HepG2 (cell line): ENCODE measurements around the gene COL18A1. TPM values are rescaled to one million over a fixed set of nuclear protein-coding genes. Genes with fewer than 3 reads are reported as not detected.
A peak's percentile ranks its signal among the peaks of the same experiment; 100 is the strongest.

Experiments
- AFF4 ChIP-seq: sonication (generic); formaldehyde crosslinking; IDR thresholded peaks from 2 replicates; pipeline ENCODE4 v1.4.0; 2020; ENCODE audit warnings: missing genetic modification reagents
- ATM ChIP-seq: fragments of 450-650 bp; IDR thresholded peaks from 2 replicates; pipeline ENCODE4 v1.7.1; 2017; ENCODE audit warnings: mild to moderate bottlenecking, borderline replicate concordance
- CC2D1A ChIP-seq: sonication (generic); formaldehyde crosslinking; IDR thresholded peaks from 2 replicates; pipeline ENCODE4 v1.8.1; 2023; ENCODE audit warnings: mild to moderate bottlenecking, missing genetic modification reagents
- CREB1 ChIP-seq, 2 experiments: fragments of 450-650 bp in 1 of 2; IDR thresholded peaks; 2 replicates each; pipeline ENCODE4 v1.6.1; 2016 to 2017; ENCODE audit warnings: control low read depth in 1 of 2, mild to moderate bottlenecking in 1 of 2, missing compliant biosample characterization in 1 of 2, missing genetic modification characterization in 1 of 2
- DPF2 ChIP-seq: sonication (generic); formaldehyde crosslinking; IDR thresholded peaks from 2 replicates; pipeline ENCODE4 v1.4.0; 2020; ENCODE audit warnings: mild to moderate bottlenecking, low read depth, missing genetic modification reagents, borderline replicate concordance
- FOXO1 ChIP-seq: sonication (generic); formaldehyde crosslinking; IDR thresholded peaks from 2 replicates; pipeline ENCODE4 v1.4.0; 2020; ENCODE audit warnings: missing genetic modification reagents
- GTF2F1 ChIP-seq: fragments of 150-350 bp; IDR thresholded peaks from 2 replicates; pipeline ENCODE4 v1.6.1; 2014; ENCODE audit warnings: low read length
- HMG20A ChIP-seq: IDR thresholded peaks from 2 replicates; pipeline ENCODE4 v1.6.1; 2016; ENCODE audit warnings: borderline replicate concordance
- KDM5A ChIP-seq: fragments of 200-600 bp; sonication (generic); IDR thresholded peaks from 2 replicates; pipeline ENCODE4 v1.7.0; 2018; ENCODE audit warnings: antibody characterized with exemption, mild to moderate bottlenecking, low read length, borderline replicate concordance
- KLF15 ChIP-seq: sonication (generic); formaldehyde crosslinking; IDR thresholded peaks from 2 replicates; pipeline ENCODE4 v1.8.1; 2023; ENCODE audit warnings: borderline replicate concordance, mild to moderate bottlenecking, inconsistent platforms, missing genetic modification reagents, mixed read lengths
- MAFK ChIP-seq, 2 experiments: IDR thresholded peaks in 1 of 2; conservative IDR thresholded peaks in 1 of 2; 2 replicates each; pipeline ENCODE4 v1.6.1; 2011; ENCODE audit warnings: improper control_type of control experiment in 2 of 2, low read length in 2 of 2
- MBD4 ChIP-seq: IDR thresholded peaks from 2 replicates; pipeline ENCODE4 v1.6.1; 2012; ENCODE audit warnings: low read length, inconsistent platforms, borderline replicate concordance
- MTA3 ChIP-seq: sonication (generic); formaldehyde crosslinking; IDR thresholded peaks from 2 replicates; pipeline ENCODE4 v1.4.0; 2020; ENCODE audit warnings: missing genetic modification reagents
- RBM22 ChIP-seq: fragments of 200-400 bp; formaldehyde crosslinking; optimal IDR thresholded peaks from 2 replicates; pipeline ENCODE3; 2017; ENCODE audit warnings: mild to moderate bottlenecking, low read length, moderate library complexity
- SNAPC5 ChIP-seq: sonication (generic); formaldehyde crosslinking; IDR thresholded peaks from 2 replicates; pipeline ENCODE4 v1.8.1; 2023; ENCODE audit warnings: mild to moderate bottlenecking, missing genetic modification reagents, borderline replicate concordance
- SSRP1 ChIP-seq: IDR thresholded peaks from 2 replicates; pipeline ENCODE4 v1.6.1; 2016; ENCODE audit warnings: control low read depth
- ZBTB26 ChIP-seq: IDR thresholded peaks from 2 replicates; pipeline ENCODE4 v1.6.1; 2016; ENCODE audit warnings: missing compliant biosample characterization, missing genetic modification reagents, borderline replicate concordance
- ZBTB3 ChIP-seq: sonication (generic); formaldehyde crosslinking; IDR thresholded peaks from 2 replicates; pipeline ENCODE4 v1.4.0; 2020; ENCODE audit warnings: low read depth, mild to moderate bottlenecking, moderate library complexity, missing genetic modification reagents, borderline replicate concordance
- ZBTB49 ChIP-seq: sonication (generic); formaldehyde crosslinking; IDR thresholded peaks from 2 replicates; pipeline ENCODE4 v1.4.0; 2020; ENCODE audit warnings: missing genetic modification reagents, borderline replicate concordance
- ZFP41 ChIP-seq: sonication (generic); formaldehyde crosslinking; IDR thresholded peaks from 2 replicates; pipeline ENCODE4 v1.4.0; 2020; ENCODE audit warnings: mild to moderate bottlenecking, missing genetic modification reagents, borderline replicate concordance
- ZKSCAN1 ChIP-seq: fragments of 150-350 bp; IDR thresholded peaks from 2 replicates; pipeline ENCODE4 v1.6.1; 2014; ENCODE audit warnings: low read length
- ZNF333 ChIP-seq: sonication (generic); formaldehyde crosslinking; IDR thresholded peaks from 2 replicates; pipeline ENCODE4 v1.4.0; 2020; ENCODE audit warnings: mild to moderate bottlenecking, missing genetic modification reagents, borderline replicate concordance
- ZNF674 ChIP-seq: sonication (generic); formaldehyde crosslinking; IDR thresholded peaks from 2 replicates; pipeline ENCODE4 v1.5.0; 2020; ENCODE audit warnings: low read depth, mild to moderate bottlenecking, missing genetic modification reagents
- polyA plus RNA-seq, 8 experiments: library from polyadenylated mRNA; depleted of rRNA in 3 of 8; stranded (reverse) in 7 of 8; unstranded in 1 of 8; fragments of >200 nt; fragmentation: Illumina TruSeq in 4 of 8; extraction: Trizol in 4 of 8; gene quantifications; 2 replicates each; pipeline versions ENCODE4 v1.2.1 to v1.2.3, GENCODE V29; 2011 to 2016; ENCODE audit warnings: low read depth in 4 of 8, missing spikeins in 1 of 8, mixed read lengths in 1 of 8; ENCODE audit not compliant: insufficient read depth in 1 of 8
- total RNA-seq, 5 experiments: library from RNA; depleted of rRNA; stranded (reverse); fragments of >200 nt; fragmentation: Illumina TruSeq; extraction: Trizol; gene quantifications; 2 replicates each; pipeline ENCODE4 v1.2.3, GENCODE V29; 2016; ENCODE audit warnings: low read depth in 1 of 5

The COL18A1 gene
- total and polyA plus RNA-seq, 2 of the 13 experiments (the other 11 are each of a cell fraction or from before 2014, with no cell fraction given) = 79.0 to 102 TPM

GRCh38 chr21:45365608-45366241 lies 39.2 kb upstream of the COL18A1 start (continued):
- TF ChIP-seq DPF2 (CRISPR knock-in tag) (peak; percentile 69; the same call in 1 of the 2 replicates), ATM (no peak), CREB1 (IDR thresholded peaks at IDR 0.05) (peak; percentile 85), CREB1 (CRISPR knock-in tag; IDR thresholded peaks at IDR 0.05) (no peak), ZNF674 (CRISPR knock-in tag) (no peak), ZKSCAN1 (no peak), FOXO1 (CRISPR knock-in tag) (no peak), SNAPC5 (CRISPR knock-in tag) (no peak), CC2D1A (CRISPR knock-in tag) (no peak), RBM22 (no peak), ZBTB3 (peak; percentile 42; the same call in 1 of the 2 replicates), HMG20A (CRISPR knock-in tag) (peak; percentile 59; the same call in 1 of the 2 replicates), KDM5A (no peak), ZFP41 (CRISPR knock-in tag) (no peak), MAFK (conservative IDR thresholded peaks at IDR 0.05 in 1 of 2, IDR thresholded peaks at IDR 0.05 in 1 of 2; ENCODE audit: low read length in 2 of 2) (no peak), MTA3 (CRISPR knock-in tag) (no peak), ZNF333 (no peak), MBD4 (no peak), SSRP1 (CRISPR knock-in tag) (no peak), ZBTB26 (CRISPR knock-in tag) (no peak), KLF15 (CRISPR knock-in tag) (no peak), ZBTB49 (CRISPR knock-in tag) (no peak), GTF2F1 (no peak), AFF4 (CRISPR knock-in tag) (no peak)
